HFFc6 (cell line): ENCODE measurements around the gene ANKRD13D. TPM values are rescaled to one million over a fixed set of nuclear protein-coding genes. Genes with fewer than 3 reads are reported as not detected.

Experiments used
- DNase-seq: peaks from one replicate; pipeline ENCODE4 v3.0.0-alpha.2; 2018
- H3K27ac Mint-ChIP-seq: 2 replicates; pipeline ENCODE4 v1.8.0; 2020; ENCODE audit warnings: mild to moderate bottlenecking, mixed read lengths
- H3K27me3 Mint-ChIP-seq: 2 replicates; pipeline ENCODE4 v1.8.0; 2021; ENCODE audit warnings: mild to moderate bottlenecking, moderate library complexity, mixed read lengths; ENCODE audit not compliant: insufficient read depth
- H3K36me3 Mint-ChIP-seq: 2 replicates; pipeline ENCODE4 v1.8.0; 2021; ENCODE audit warnings: low read depth, mixed read lengths
- H3K4me1 Mint-ChIP-seq: 2 replicates; pipeline ENCODE4 v1.8.0; 2020; ENCODE audit warnings: low read depth, mixed read lengths
- H3K4me3 Mint-ChIP-seq: 2 replicates; pipeline ENCODE4 v1.8.0; 2020; ENCODE audit warnings: mild to moderate bottlenecking, moderate library complexity, mixed read lengths
- H3K9me3 Mint-ChIP-seq: 2 replicates; pipeline ENCODE4 v1.8.0; 2020; ENCODE audit warnings: mild to moderate bottlenecking, mixed read lengths
- total RNA-seq, 6 experiments: library from RNA; stranded (reverse); fragmentation: NEBNext Ultra II Directional; extraction: Animal tissue kit (Norgen Biotek cat#: 25700); gene quantifications; 2 replicates in 1 of 6; 3 replicates in 5 of 6; pipeline ENCODE4 v1.2.3, GENCODE V29; 2021
- TF ChIP-seq, protein P1 (sequence below): fragments of 200-600 bp; sonication (generic); IDR thresholded peaks from 2 replicates; pipeline ENCODE4 v1.5.0; 2021; ENCODE audit warnings: antibody characterized with exemption, mild to moderate bottlenecking

ANKRD13D gene
- total RNA-seq, 6 experiments from 2014 or later: 24.7 to 34.6 (median 26.4) TPM

GRCh38 chr11:67320691-67321090, 31.6 kb downstream of the ANKRD13D start:
- no peaks in the 10 kb centered on the region for H3K36me3 Mint-ChIP-seq
- H3K4me1 Mint-ChIP-seq: peaks cover 16% of the 10 kb centered on the region
- H3K9me3 Mint-ChIP-seq: no peaks in the 10 kb centered on the region
- no peak overlapping the region for H3K4me3 Mint-ChIP-seq
- no peak overlapping the region for H3K27ac Mint-ChIP-seq
- TF ChIP-seq, protein P1, sequence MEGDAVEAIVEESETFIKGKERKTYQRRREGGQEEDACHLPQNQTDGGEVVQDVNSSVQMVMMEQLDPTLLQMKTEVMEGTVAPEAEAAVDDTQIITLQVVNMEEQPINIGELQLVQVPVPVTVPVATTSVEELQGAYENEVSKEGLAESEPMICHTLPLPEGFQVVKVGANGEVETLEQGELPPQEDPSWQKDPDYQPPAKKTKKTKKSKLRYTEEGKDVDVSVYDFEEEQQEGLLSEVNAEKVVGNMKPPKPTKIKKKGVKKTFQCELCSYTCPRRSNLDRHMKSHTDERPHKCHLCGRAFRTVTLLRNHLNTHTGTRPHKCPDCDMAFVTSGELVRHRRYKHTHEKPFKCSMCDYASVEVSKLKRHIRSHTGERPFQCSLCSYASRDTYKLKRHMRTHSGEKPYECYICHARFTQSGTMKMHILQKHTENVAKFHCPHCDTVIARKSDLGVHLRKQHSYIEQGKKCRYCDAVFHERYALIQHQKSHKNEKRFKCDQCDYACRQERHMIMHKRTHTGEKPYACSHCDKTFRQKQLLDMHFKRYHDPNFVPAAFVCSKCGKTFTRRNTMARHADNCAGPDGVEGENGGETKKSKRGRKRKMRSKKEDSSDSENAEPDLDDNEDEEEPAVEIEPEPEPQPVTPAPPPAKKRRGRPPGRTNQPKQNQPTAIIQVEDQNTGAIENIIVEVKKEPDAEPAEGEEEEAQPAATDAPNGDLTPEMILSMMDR: no peak
- no peak for DNase-seq
- H3K27me3 Mint-ChIP-seq: no peaks in the 10 kb centered on the region; the same call in 1 of the 2 replicates

DNA sequence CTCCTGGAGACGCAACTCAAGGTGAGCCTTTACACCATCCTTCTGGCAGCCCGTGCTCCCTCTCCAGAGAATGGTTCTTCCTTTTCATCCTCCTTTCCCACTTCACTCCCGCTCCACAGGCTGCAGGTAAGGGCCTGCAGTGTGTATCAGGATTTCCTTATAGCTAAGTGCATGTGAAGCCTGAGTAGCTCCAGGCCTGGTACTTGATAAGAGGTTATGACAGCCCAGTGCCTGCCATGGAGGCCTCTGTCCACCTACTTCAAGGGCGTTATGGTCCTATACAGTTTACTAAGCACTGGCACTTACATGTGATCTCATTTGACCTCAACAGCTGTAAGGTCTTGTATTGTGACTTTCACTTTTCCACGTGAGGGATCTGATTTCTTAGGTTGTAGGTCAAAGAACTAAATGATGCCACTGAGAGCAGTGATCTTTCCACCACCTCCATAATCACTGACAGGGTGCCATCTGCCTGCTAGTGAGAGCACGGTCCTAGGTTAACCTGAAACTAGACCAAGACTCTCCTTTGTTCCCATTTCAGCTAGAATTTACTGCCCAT, 32.3 kb downstream of the ANKRD13D start:
- DNase-seq: no peak
- H3K4me3 Mint-ChIP-seq: no peak overlapping the region
- H3K27me3 Mint-ChIP-seq: no peaks in the 10 kb centered on the region; the same call in 1 of the 2 replicates
- TF ChIP-seq, protein P1: no peak
- H3K27ac Mint-ChIP-seq: no peak overlapping the region
- peaks cover 16% of the 10 kb centered on the region for H3K4me1 Mint-ChIP-seq
- no peaks in the 10 kb centered on the region for H3K9me3 Mint-ChIP-seq
- H3K36me3 Mint-ChIP-seq: no peaks in the 10 kb centered on the region

GRCh38 chr11:67322049-67322448, 32.9 kb downstream of the ANKRD13D start:
- Mint-ChIP-seq H3K4me1 (peaks cover 16% of the 10 kb centered on the region), H3K36me3 (no peaks in the 10 kb centered on the region), H3K27ac (no peak overlapping the region), H3K4me3 (no peak overlapping the region), H3K27me3 (no peaks in the 10 kb centered on the region; the same call in 1 of the 2 replicates), H3K9me3 (no peaks in the 10 kb centered on the region)
- no peak for DNase-seq
- TF ChIP-seq, protein P1: no peak

DNA sequence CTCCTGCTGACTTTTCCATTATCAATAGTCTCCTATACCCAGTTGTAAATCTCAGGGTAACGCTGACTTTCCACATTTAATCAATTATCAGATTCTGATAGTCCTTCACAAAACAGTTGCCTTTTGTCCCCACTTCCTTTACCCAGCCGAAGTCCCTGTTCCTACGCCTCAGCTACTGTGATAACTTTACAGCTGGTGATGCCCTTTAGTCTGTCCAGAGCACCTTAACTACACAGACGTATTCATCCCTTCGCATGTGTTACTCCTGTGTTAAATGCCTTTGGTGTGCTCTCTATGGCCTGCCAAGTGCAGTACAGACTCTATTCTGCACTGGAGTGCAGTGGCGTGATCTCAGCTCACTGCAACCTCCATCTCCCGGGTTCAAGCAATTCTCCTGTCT, 34.4 kb downstream of the ANKRD13D start:
- H3K9me3 Mint-ChIP-seq: no peaks in the 10 kb centered on the region
- peaks cover 13% of the 10 kb centered on the region for H3K4me1 Mint-ChIP-seq
- no peak overlapping the region for H3K27ac Mint-ChIP-seq
- no peak overlapping the region for H3K4me3 Mint-ChIP-seq
- no peaks in the 10 kb centered on the region for H3K36me3 Mint-ChIP-seq
- no peaks in the 10 kb centered on the region; the same call in 1 of the 2 replicates for H3K27me3 Mint-ChIP-seq
- TF ChIP-seq, protein P1: no peak
- no peak for DNase-seq

DNA sequence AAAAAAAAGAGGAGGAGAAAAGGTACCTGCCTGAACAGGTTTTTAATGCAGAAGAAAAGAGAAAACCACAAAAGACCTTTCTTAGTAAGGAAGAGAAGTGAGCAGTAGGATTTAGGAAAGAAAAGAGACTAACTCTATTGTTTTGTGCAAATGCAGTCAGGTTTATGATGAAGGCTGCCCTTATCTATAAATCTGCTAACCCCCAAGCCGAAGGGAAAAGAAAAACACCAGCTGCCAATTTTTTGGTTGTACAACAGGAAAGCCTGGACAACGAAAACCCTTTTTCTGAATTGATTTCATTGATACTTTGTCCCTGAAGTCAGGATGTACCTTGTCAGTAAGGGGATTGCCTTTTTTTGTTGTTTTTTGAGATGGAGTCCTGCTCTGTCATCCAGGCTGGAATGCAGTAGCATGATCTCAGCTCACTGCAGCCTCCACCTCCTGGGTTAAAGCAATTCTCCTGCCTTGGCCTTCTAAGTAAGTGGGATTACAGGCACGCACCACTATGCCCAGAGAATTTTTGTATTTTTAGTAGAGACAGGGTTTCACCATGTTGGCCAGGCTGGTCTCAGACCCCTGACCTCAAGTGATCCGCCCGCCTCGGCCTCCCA, 43.1 kb downstream of the ANKRD13D start:
- Mint-ChIP-seq H3K27me3 (no peaks in the 10 kb centered on the region), H3K4me1 (peaks cover 18% of the 10 kb centered on the region), H3K9me3 (no peaks in the 10 kb centered on the region), H3K36me3 (no peaks in the 10 kb centered on the region), H3K4me3 (no peak overlapping the region), H3K27ac (no peak overlapping the region; the same call in 1 of the 2 replicates)
- DNase-seq: no peak
- TF ChIP-seq, protein P1: no peak
